ENCODE data around the gene STPG3.

DNA sequence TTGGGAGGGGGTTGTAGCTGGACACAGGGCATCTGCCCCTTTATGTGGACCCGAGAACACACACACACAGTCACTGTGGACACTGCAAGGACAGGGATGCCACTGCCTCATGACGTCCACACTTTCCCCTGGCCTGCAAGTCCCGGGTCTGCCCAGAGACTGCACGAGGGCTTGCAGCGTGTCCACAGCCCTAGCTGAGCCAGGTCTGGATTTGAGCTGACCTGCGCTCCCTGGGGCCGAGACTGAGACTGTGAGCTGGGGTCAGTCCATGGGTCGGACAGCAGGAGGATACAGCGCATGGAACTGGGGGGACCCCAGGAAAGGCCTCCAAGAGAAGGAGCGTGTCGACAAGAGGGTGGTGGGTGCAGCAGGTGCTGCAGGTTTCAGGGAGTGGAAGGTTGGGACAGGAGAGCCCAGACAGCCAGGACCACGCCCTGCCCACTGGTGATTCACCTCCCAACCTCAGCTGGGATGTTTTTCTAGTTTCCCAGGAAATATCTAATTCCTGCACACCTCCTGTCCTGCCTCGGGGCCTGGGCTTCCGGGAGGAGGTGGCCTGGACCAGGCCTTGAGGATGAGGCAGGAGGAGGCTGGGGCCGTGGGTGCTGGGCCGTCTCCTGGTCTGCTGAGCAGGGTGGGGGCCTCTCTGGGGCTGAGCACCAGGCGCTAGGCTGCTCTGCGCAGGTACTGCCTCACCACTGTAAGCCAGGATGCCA lies 24.6 kb upstream of the STPG3 start:
- TF ChIP-seq, protein P1, sequence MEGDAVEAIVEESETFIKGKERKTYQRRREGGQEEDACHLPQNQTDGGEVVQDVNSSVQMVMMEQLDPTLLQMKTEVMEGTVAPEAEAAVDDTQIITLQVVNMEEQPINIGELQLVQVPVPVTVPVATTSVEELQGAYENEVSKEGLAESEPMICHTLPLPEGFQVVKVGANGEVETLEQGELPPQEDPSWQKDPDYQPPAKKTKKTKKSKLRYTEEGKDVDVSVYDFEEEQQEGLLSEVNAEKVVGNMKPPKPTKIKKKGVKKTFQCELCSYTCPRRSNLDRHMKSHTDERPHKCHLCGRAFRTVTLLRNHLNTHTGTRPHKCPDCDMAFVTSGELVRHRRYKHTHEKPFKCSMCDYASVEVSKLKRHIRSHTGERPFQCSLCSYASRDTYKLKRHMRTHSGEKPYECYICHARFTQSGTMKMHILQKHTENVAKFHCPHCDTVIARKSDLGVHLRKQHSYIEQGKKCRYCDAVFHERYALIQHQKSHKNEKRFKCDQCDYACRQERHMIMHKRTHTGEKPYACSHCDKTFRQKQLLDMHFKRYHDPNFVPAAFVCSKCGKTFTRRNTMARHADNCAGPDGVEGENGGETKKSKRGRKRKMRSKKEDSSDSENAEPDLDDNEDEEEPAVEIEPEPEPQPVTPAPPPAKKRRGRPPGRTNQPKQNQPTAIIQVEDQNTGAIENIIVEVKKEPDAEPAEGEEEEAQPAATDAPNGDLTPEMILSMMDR (IDR thresholded peaks at IDR 0.05; ENCODE audit: low read length): no peak
- no peak for TF ChIP-seq EZH2 (IDR thresholded peaks at IDR 0.05; ENCODE audit: borderline replicate concordance, low read length)

All from OCI-LY1 (cell line).